HL-60 (cell line): ENCODE results near the gene PABPC1L.
A peak's percentile ranks its signal among the peaks of the same experiment; 100 is the strongest.

Source experiments
- DNase-seq, 2 experiments: peaks; one replicate each; pipeline ENCODE4 v3.0.0-alpha.2; 2010 to 2020; ENCODE audit warnings: low read depth in 1 of 2, low spot score in 1 of 2
- H3K27ac ChIP-seq: fragments of 250-450 bp; sonication (Bioruptor Pico); replicated peaks from 2 replicates; pipeline ENCODE4 v1.5.1; 2020; ENCODE audit warnings: mild to moderate bottlenecking, moderate library complexity
- H3K27me3 ChIP-seq: fragments of 250-450 bp; sonication (Bioruptor Pico); 2 replicates; pipeline ENCODE4 v1.5.1; 2021; ENCODE audit warnings: mild to moderate bottlenecking, moderate library complexity; ENCODE audit not compliant: insufficient read depth, poor library complexity, severe bottlenecking
- H3K4me3 ChIP-seq: replicated peaks from 2 replicates; pipeline ENCODE4 v1.5.1; 2011; ENCODE audit warnings: mild to moderate bottlenecking, control low read depth, low read length; ENCODE audit not compliant: insufficient read depth
- GABPA ChIP-seq: IDR thresholded peaks from 2 replicates; pipeline ENCODE4 v1.6.1; 2012; ENCODE audit warnings: low read depth
- POLR2AphosphoS5 ChIP-seq: IDR thresholded peaks from 2 replicates; pipeline ENCODE4 v1.6.1; 2012; ENCODE audit warnings: low read depth
- SPI1 ChIP-seq: IDR thresholded peaks from 2 replicates; pipeline ENCODE4 v1.6.1; 2012; ENCODE audit warnings: low read depth, mild to moderate bottlenecking, borderline replicate concordance
- TF ChIP-seq, protein P1 (sequence below): IDR thresholded peaks from one replicate; pipeline ENCODE4 v1.5.1; 2011; ENCODE audit warnings: low read length, control low read depth, inconsistent platforms; ENCODE audit not compliant: insufficient read depth
- TF ChIP-seq, protein P2 (sequence below): IDR thresholded peaks from 2 replicates; pipeline ENCODE4 v1.6.1; 2012; ENCODE audit warnings: low read depth; ENCODE audit not compliant: insufficient replicate concordance

Gene PABPC1L

DNA sequence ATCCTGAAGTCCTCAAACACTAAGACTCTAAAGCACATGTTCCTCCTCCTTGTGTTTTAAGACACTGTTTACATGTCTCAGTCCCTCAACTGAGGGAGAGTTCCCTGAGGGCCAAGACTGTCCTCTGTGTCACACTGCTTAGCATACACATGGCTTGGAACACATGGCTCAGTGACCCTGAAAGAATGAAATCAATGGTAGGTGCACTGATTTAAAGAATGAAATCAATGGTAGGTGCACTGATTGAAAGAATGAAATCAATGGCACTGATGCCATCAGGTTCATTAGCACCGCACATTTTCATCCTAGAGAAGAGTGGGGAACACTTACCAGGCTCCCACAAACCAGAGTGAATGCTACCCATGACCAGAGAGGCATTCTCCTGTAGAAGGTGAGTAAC is 40.5 kb downstream of the PABPC1L start:
- H3K27me3 ChIP-seq: no peaks in the 10 kb centered on the region
- TF ChIP-seq POLR2AphosphoS5 (no peak), GABPA (no peak), SPI1 (no peak)
- TF ChIP-seq, protein P1, sequence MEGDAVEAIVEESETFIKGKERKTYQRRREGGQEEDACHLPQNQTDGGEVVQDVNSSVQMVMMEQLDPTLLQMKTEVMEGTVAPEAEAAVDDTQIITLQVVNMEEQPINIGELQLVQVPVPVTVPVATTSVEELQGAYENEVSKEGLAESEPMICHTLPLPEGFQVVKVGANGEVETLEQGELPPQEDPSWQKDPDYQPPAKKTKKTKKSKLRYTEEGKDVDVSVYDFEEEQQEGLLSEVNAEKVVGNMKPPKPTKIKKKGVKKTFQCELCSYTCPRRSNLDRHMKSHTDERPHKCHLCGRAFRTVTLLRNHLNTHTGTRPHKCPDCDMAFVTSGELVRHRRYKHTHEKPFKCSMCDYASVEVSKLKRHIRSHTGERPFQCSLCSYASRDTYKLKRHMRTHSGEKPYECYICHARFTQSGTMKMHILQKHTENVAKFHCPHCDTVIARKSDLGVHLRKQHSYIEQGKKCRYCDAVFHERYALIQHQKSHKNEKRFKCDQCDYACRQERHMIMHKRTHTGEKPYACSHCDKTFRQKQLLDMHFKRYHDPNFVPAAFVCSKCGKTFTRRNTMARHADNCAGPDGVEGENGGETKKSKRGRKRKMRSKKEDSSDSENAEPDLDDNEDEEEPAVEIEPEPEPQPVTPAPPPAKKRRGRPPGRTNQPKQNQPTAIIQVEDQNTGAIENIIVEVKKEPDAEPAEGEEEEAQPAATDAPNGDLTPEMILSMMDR: no peak
- TF ChIP-seq, protein P2, sequence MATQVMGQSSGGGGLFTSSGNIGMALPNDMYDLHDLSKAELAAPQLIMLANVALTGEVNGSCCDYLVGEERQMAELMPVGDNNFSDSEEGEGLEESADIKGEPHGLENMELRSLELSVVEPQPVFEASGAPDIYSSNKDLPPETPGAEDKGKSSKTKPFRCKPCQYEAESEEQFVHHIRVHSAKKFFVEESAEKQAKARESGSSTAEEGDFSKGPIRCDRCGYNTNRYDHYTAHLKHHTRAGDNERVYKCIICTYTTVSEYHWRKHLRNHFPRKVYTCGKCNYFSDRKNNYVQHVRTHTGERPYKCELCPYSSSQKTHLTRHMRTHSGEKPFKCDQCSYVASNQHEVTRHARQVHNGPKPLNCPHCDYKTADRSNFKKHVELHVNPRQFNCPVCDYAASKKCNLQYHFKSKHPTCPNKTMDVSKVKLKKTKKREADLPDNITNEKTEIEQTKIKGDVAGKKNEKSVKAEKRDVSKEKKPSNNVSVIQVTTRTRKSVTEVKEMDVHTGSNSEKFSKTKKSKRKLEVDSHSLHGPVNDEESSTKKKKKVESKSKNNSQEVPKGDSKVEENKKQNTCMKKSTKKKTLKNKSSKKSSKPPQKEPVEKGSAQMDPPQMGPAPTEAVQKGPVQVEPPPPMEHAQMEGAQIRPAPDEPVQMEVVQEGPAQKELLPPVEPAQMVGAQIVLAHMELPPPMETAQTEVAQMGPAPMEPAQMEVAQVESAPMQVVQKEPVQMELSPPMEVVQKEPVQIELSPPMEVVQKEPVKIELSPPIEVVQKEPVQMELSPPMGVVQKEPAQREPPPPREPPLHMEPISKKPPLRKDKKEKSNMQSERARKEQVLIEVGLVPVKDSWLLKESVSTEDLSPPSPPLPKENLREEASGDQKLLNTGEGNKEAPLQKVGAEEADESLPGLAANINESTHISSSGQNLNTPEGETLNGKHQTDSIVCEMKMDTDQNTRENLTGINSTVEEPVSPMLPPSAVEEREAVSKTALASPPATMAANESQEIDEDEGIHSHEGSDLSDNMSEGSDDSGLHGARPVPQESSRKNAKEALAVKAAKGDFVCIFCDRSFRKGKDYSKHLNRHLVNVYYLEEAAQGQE: no peak

DNA sequence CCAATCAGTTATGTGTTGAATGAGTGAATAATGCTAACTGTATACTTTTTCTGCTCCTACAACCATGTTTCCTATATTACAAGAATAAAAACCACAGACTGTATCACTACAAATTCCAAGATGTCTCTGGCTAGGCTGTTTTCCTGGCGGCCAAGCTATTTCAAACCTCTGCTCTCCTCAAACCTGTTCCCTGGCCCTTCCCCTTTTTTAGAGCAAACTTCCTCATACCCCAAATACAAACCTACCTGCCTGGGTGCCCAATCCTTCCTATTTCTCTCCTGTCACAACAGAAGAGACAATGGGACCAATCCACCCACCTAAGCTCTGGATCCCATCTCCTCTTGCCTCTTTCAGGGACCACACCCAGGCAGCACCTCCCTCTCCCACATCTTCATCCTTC is 42.9 kb downstream of the PABPC1L start:
- TF ChIP-seq SPI1 (peak; percentile 10; the same call in 1 of the 2 replicates), GABPA (no peak), POLR2AphosphoS5 (no peak)
- TF ChIP-seq, protein P2: no peak
- TF ChIP-seq, protein P1: no peak
- Histone ChIP-seq H3K4me3 (no peak overlapping the region), H3K27me3 (no peaks in the 10 kb centered on the region), H3K27ac (no peak overlapping the region)
- DNase-seq: no peak

More for the DNA sequence above, 40.5 kb downstream of the PABPC1L start:
- H3K27ac ChIP-seq: no peak overlapping the region
- no peak for DNase-seq
- no peak overlapping the region for H3K4me3 ChIP-seq

DNA sequence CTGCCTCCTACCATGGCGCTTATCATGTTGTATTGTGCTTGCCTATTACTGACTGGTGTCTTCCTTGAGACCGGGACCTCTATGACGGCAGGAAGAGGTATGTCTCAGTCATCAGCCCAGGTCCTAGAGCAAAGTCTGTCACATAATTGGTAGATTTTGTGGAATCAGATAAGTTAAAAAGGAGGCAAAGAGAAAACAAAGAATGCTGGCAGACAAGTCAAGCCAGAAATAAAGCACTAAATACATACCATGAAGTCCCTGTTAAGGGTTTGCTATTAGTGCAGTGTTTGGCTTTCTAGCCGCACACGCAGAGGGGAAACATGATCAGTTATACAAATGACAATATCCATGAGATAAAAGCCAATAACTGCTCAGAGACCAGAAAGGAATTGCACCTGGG is 44.4 kb downstream of the PABPC1L start:
- H3K27ac ChIP-seq: no peak overlapping the region
- TF ChIP-seq SPI1: no peak
- TF ChIP-seq, protein P2: no peak
- TF ChIP-seq POLR2AphosphoS5: no peak
- TF ChIP-seq, protein P1: no peak
- TF ChIP-seq GABPA: no peak
- no peaks in the 10 kb centered on the region for H3K27me3 ChIP-seq
- no peak overlapping the region for H3K4me3 ChIP-seq
- DNase-seq: no peak
